IMR-90 (cell line): ENCODE results near the gene GAS7.

Source experiments
- BHLHE40 ChIP-seq: fragments of 150-350 bp; IDR thresholded peaks from 2 replicates; pipeline ENCODE4 v1.6.1; 2016; ENCODE audit warnings: mild to moderate bottlenecking, low read depth, low read length
- CEBPB ChIP-seq: IDR thresholded peaks from 2 replicates; pipeline ENCODE4 v1.6.1; 2012; ENCODE audit warnings: low read depth, low read length, improper control_type of control experiment
- CTCF ChIP-seq: conservative IDR thresholded peaks from 2 replicates; pipeline ENCODE4 v1.5.1; 2012; ENCODE audit warnings: mild to moderate bottlenecking, low read depth, low read length, improper control_type of control experiment
- FOS ChIP-seq: fragments of 150-350 bp; IDR thresholded peaks from 2 replicates; pipeline ENCODE4 v1.6.1; 2016; ENCODE audit warnings: low read depth, low read length
- TF ChIP-seq, protein P1 (sequence below): fragments of 150-350 bp; IDR thresholded peaks from 2 replicates; pipeline ENCODE4 v1.6.1; 2016; ENCODE audit warnings: low read depth, mild to moderate bottlenecking, low read length, moderate library complexity, borderline replicate concordance

- TF ChIP-seq CEBPB (no peak), CTCF (no peak), FOS (no peak), BHLHE40 (no peak)
- TF ChIP-seq, protein P1, sequence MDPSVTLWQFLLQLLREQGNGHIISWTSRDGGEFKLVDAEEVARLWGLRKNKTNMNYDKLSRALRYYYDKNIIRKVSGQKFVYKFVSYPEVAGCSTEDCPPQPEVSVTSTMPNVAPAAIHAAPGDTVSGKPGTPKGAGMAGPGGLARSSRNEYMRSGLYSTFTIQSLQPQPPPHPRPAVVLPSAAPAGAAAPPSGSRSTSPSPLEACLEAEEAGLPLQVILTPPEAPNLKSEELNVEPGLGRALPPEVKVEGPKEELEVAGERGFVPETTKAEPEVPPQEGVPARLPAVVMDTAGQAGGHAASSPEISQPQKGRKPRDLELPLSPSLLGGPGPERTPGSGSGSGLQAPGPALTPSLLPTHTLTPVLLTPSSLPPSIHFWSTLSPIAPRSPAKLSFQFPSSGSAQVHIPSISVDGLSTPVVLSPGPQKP, result no peak
These were observed at the start of gene GAS7 for GRCh38 chr17:10198509-10199249.
